Subcutaneous abdominal adipose tissue (tissue), 5 donors: ENCODE results near the gene RNASE1.

Experiments
- H3K27ac ChIP-seq: one replicate; pipeline ENCODE4 v1.7.0; 2013; ENCODE audit warnings: low read depth, mild to moderate bottlenecking, inconsistent platforms, low read length, moderate library complexity
- H3K27me3 ChIP-seq, 5 donors: one replicate each; pipeline ENCODE4 v1.7.0; 2013; ENCODE audit warnings: low read length in 5 of 5, inconsistent platforms in 1 of 5; ENCODE audit not compliant: control insufficient read depth in 5 of 5, insufficient read depth in 4 of 5
- H3K36me3 ChIP-seq, 5 donors: one replicate each; pipeline ENCODE4 v1.7.0; 2013; ENCODE audit warnings: low read length in 5 of 5; ENCODE audit not compliant: control insufficient read depth in 5 of 5, insufficient read depth in 5 of 5
- H3K4me1 ChIP-seq, 5 donors: one replicate each; pipeline ENCODE4 v1.7.0; 2013; ENCODE audit warnings: low read length in 5 of 5, mild to moderate bottlenecking in 3 of 5, moderate library complexity in 1 of 5; ENCODE audit not compliant: control insufficient read depth in 5 of 5, insufficient read depth in 5 of 5
- H3K4me3 ChIP-seq, 5 donors: one replicate each; pipeline ENCODE4 v1.7.0; 2013; ENCODE audit warnings: low read length in 5 of 5, low read depth in 1 of 5
- H3K9ac ChIP-seq, 5 donors: one replicate each; pipeline ENCODE4 v1.7.0; 2013; ENCODE audit warnings: low read length in 5 of 5, mild to moderate bottlenecking in 4 of 5, moderate library complexity in 3 of 5
- H3K9me3 ChIP-seq, 5 donors: one replicate each; pipeline ENCODE4 v1.7.0; 2013; ENCODE audit warnings: low read length in 5 of 5; ENCODE audit not compliant: control insufficient read depth in 5 of 5
- donor health status: healthy.
- donor health status: healthy.
- donor health status: healthy.
- donor health status: healthy.
- donor health status: healthy.

RNASE1 gene

GRCh38 chr14:20797164-20797563 lies 5.5 kb downstream of the RNASE1 start:
- Histone ChIP-seq H3K27me3 (peaks cover 0 to 6% (median 2%) of the 10 kb centered on the region in 5 donors), H3K9me3 (no peaks in the 10 kb centered on the region), H3K9ac (no peak overlapping the region), H3K27ac (peak overlapping the region; percentile 19), H3K4me1 (peaks cover 0 to 24% (median 7%) of the 10 kb centered on the region in 5 donors), H3K36me3 (no peaks in the 10 kb centered on the region), H3K4me3 (no peak overlapping the region)

GRCh38 chr14:20794644-20795369 lies 7.8 kb downstream of the RNASE1 start:
- Histone ChIP-seq H3K27ac (no peak overlapping the region), H3K4me1 (peaks cover 0 to 25% (median 7%) of the 10 kb centered on the region in 5 donors), H3K4me3 (no peak overlapping the region), H3K9ac (no peak overlapping the region), H3K9me3 (no peaks in the 10 kb centered on the region), H3K36me3 (no peaks in the 10 kb centered on the region), H3K27me3 (no peaks in the 10 kb centered on the region)

- H3K9me3 ChIP-seq = no peaks in the 10 kb centered on the region
Measured at GRCh38 chr14:20792556-20792955, 10.1 kb downstream of the RNASE1 start.

GRCh38 chr14:20791597-20791996 lies 11.0 kb downstream of the RNASE1 start:
- Histone ChIP-seq H3K9ac (no peak overlapping the region), H3K36me3 (no peaks in the 10 kb centered on the region), H3K4me3 (no peak overlapping the region), H3K27me3 (no peaks in the 10 kb centered on the region), H3K27ac (no peak overlapping the region), H3K9me3 (no peaks in the 10 kb centered on the region), H3K4me1 (peaks cover 3 to 21% (median 5%) of the 10 kb centered on the region in 5 donors)

More at GRCh38 chr14:20792556-20792955, 10.1 kb downstream of the RNASE1 start:
- H3K27me3 ChIP-seq = no peaks in the 10 kb centered on the region
- H3K36me3 ChIP-seq = no peaks in the 10 kb centered on the region
- no peak overlapping the region for H3K9ac ChIP-seq
- H3K4me1 ChIP-seq = peaks cover 3 to 19% (median 4%) of the 10 kb centered on the region in 5 donors
- no peak overlapping the region for H3K4me3 ChIP-seq
- H3K27ac ChIP-seq = no peak overlapping the region

GRCh38 chr14:20791187-20791586 lies 11.5 kb downstream of the RNASE1 start:
- Histone ChIP-seq H3K4me1 (peaks cover 3 to 23% (median 5%) of the 10 kb centered on the region in 5 donors), H3K4me3 (no peak overlapping the region), H3K9ac (no peak overlapping the region), H3K27ac (no peak overlapping the region), H3K27me3 (no peaks in the 10 kb centered on the region), H3K9me3 (no peaks in the 10 kb centered on the region), H3K36me3 (no peaks in the 10 kb centered on the region)

- Histone ChIP-seq H3K36me3 (no peaks in the 10 kb centered on the region), H3K4me1 (peaks cover 3 to 23% (median 5%) of the 10 kb centered on the region in 5 donors), H3K9ac (no peak overlapping the region), H3K27ac (no peak overlapping the region), H3K9me3 (no peaks in the 10 kb centered on the region), H3K4me3 (no peak overlapping the region), H3K27me3 (no peaks in the 10 kb centered on the region)
Measured at GRCh38 chr14:20790464-20791116, 12.1 kb downstream of the RNASE1 start.

- Histone ChIP-seq H3K27me3 (no peaks in the 10 kb centered on the region), H3K4me1 (peaks cover 0 to 23% (median 3%) of the 10 kb centered on the region in 5 donors), H3K27ac (no peak overlapping the region)
Measured at GRCh38 chr14:20789230-20789813, 13.3 kb downstream of the RNASE1 start.

GRCh38 chr14:20787025-20787424 lies 15.6 kb downstream of the RNASE1 start:
- no peak overlapping the region for H3K9ac ChIP-seq
- H3K36me3 ChIP-seq = no peaks in the 10 kb centered on the region
- no peaks in the 10 kb centered on the region for H3K9me3 ChIP-seq
- no peak overlapping the region for H3K4me3 ChIP-seq
- H3K27me3 ChIP-seq = no peaks in the 10 kb centered on the region
- H3K4me1 ChIP-seq = peaks cover 0 to 29% (median 3%) of the 10 kb centered on the region in 5 donors
- H3K27ac ChIP-seq = no peak overlapping the region

More at GRCh38 chr14:20789230-20789813, 13.3 kb downstream of the RNASE1 start:
- no peak overlapping the region for H3K4me3 ChIP-seq
- no peaks in the 10 kb centered on the region for H3K9me3 ChIP-seq
- H3K36me3 ChIP-seq = no peaks in the 10 kb centered on the region
- no peak overlapping the region for H3K9ac ChIP-seq

- no peaks in the 10 kb centered on the region for H3K9me3 ChIP-seq
- H3K27me3 ChIP-seq = peaks cover 0 to 2% (median 0%) of the 10 kb centered on the region in 5 donors
- no peaks in the 10 kb centered on the region for H3K36me3 ChIP-seq
- H3K27ac ChIP-seq = peak overlapping the region; percentile 30
- H3K9ac ChIP-seq = peak overlapping the region in 2 of 5 donors; percentile 8 to 41
- H3K4me3 ChIP-seq = peak overlapping the region in 4 of 5 donors; percentile 55 to 65 (median 58)
- peaks cover 0 to 20% (median 0%) of the 10 kb centered on the region in 5 donors for H3K4me1 ChIP-seq
Measured at GRCh38 chr14:20782280-20782890, 20.3 kb downstream of the RNASE1 start.
